ENCODE data around the gene SELENOF. TPM values are rescaled to one million over a fixed set of nuclear protein-coding genes. Genes with fewer than 3 reads are reported as not detected.

SELENOF gene
- total and polyA plus RNA-seq, 2 donors (not counting 1 experiment from before 2014, with no cell fraction given), result 207 to 351 TPM

DNA sequence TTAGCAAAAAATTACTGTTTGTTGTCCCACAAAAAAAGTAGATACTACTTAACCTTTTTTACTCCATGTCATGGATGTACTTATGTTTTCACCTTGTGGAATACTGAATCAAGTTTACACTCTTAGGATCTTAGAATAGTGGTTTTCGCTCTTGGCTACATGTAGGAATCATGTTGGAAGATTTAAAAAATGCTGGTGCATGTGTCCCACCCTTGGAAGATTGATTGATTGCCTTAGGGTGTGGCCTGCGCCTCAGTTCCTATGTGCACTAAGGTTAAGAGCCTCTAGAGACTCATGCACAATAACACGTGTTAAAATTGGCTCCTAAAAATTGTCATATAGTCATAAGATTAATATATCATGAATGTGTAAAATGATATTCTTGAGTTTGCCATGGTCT is 25.5 kb upstream of the SELENOF start:
- Histone ChIP-seq H3K36me3 (ENCODE audit: control insufficient read depth, insufficient read depth, low read length) (no peaks in the 10 kb centered on the region), H3K79me2 (ENCODE audit: control insufficient read depth, insufficient read depth, low read length) (peaks cover 1% of the 10 kb centered on the region), H3K4me1 (ENCODE audit: control insufficient read depth, extremely low read depth, insufficient read depth, low read length) (no peaks in the 10 kb centered on the region), H3K9ac (ENCODE audit: insufficient read depth, low read length) (no peak overlapping the region), H3K9me3 (ENCODE audit: control insufficient read depth, insufficient read depth, low read depth, low read length) (no peaks in the 10 kb centered on the region), H3K4me2 (ENCODE audit: extremely low read depth, insufficient read depth, low read length) (no peak overlapping the region), H3K27ac (ENCODE audit: insufficient read depth, low read length) (no peak overlapping the region), H3K27me3 (ENCODE audit: control insufficient read depth, insufficient read depth, low read length) (no peaks in the 10 kb centered on the region), H3K4me3 (replicated peaks in 1 of 4; ENCODE audit: control extremely low read depth in 1 of 4, insufficient read depth in 1 of 4, low read depth in 3 of 4, low read length in 4 of 4) (no peak overlapping the region), H2AFZ (ENCODE audit: low read length) (no peak overlapping the region), H4K20me1 (ENCODE audit: control insufficient read depth, extremely low read depth, insufficient read depth, low read length) (no peaks in the 10 kb centered on the region)
- TF ChIP-seq, protein P1, sequence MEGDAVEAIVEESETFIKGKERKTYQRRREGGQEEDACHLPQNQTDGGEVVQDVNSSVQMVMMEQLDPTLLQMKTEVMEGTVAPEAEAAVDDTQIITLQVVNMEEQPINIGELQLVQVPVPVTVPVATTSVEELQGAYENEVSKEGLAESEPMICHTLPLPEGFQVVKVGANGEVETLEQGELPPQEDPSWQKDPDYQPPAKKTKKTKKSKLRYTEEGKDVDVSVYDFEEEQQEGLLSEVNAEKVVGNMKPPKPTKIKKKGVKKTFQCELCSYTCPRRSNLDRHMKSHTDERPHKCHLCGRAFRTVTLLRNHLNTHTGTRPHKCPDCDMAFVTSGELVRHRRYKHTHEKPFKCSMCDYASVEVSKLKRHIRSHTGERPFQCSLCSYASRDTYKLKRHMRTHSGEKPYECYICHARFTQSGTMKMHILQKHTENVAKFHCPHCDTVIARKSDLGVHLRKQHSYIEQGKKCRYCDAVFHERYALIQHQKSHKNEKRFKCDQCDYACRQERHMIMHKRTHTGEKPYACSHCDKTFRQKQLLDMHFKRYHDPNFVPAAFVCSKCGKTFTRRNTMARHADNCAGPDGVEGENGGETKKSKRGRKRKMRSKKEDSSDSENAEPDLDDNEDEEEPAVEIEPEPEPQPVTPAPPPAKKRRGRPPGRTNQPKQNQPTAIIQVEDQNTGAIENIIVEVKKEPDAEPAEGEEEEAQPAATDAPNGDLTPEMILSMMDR (conservative IDR thresholded peaks at IDR 0.05 in 1 of 2, IDR thresholded peaks at IDR 0.05 in 1 of 2; ENCODE audit: low read depth in 1 of 2, low read length in 2 of 2), result no peak
- TF ChIP-seq EZH2 (IDR thresholded peaks at IDR 0.05; ENCODE audit: low read length, missing control alignments), result no peak
- no peak for DNase-seq (ENCODE audit: low read depth in 2 of 2)

DNA sequence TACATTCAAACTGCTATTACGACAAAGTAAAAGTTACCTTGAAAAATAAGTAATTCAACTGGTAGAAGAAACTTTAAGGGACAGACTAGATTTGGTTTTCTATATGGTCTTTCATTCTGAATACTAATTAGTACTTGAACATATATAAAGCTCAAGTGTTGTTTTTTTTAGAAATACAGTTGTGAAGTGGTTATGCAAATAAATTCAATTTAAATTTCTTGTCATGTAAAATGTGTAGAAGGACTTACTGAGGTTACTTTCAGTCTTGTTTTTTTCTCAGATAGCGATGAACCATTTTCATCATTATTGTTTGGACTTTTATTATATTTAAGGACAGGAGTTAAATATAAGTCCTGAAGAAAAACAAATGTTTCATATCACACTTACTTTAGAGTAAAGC is 24.9 kb upstream of the SELENOF start:
- no peaks in the 10 kb centered on the region for H3K27me3 ChIP-seq (ENCODE audit: control insufficient read depth, insufficient read depth, low read length)
- H3K9ac ChIP-seq (ENCODE audit: insufficient read depth, low read length), result no peak overlapping the region
- H3K4me1 ChIP-seq (ENCODE audit: control insufficient read depth, extremely low read depth, insufficient read depth, low read length), result no peaks in the 10 kb centered on the region
- H3K4me2 ChIP-seq (ENCODE audit: extremely low read depth, insufficient read depth, low read length), result no peak overlapping the region
- peaks cover 3% of the 10 kb centered on the region for H3K79me2 ChIP-seq (ENCODE audit: control insufficient read depth, insufficient read depth, low read length)
- H4K20me1 ChIP-seq (ENCODE audit: control insufficient read depth, extremely low read depth, insufficient read depth, low read length), result no peaks in the 10 kb centered on the region
- no peaks in the 10 kb centered on the region for H3K9me3 ChIP-seq (ENCODE audit: control insufficient read depth, insufficient read depth, low read depth, low read length)
- H2AFZ ChIP-seq (ENCODE audit: low read length), result no peak overlapping the region
- no peak for TF ChIP-seq EZH2 (IDR thresholded peaks at IDR 0.05; ENCODE audit: low read length, missing control alignments)
- TF ChIP-seq, protein P1 (conservative IDR thresholded peaks at IDR 0.05 in 1 of 2, IDR thresholded peaks at IDR 0.05 in 1 of 2; ENCODE audit: low read depth in 1 of 2, low read length in 2 of 2), result no peak
- H3K27ac ChIP-seq (ENCODE audit: insufficient read depth, low read length), result no peak overlapping the region
- no peaks in the 10 kb centered on the region for H3K36me3 ChIP-seq (ENCODE audit: control insufficient read depth, insufficient read depth, low read length)
- no peak overlapping the region for H3K4me3 ChIP-seq (replicated peaks in 1 of 4; ENCODE audit: control extremely low read depth in 1 of 4, insufficient read depth in 1 of 4, low read depth in 3 of 4, low read length in 4 of 4)
- no peak for DNase-seq (ENCODE audit: low read depth in 2 of 2)

DNA sequence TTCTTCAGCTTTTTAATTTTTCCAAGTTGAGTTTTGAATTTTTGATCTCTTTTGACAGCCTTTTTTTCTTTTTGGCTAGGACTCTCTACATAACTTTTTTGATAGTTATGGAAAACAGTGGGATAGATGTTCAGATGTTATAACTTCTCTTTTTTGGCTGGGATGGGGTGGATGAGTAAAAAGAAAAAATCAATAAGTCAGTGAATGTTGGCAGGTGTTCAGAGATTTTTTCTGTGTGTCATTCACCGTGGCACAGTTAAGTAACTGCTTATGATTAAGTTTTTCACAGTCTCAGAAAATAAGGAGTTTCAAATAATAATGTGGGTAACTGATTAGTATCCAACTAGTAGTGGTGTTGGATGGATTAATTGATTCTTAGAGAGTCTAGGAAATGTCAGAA is 24.5 kb upstream of the SELENOF start:
- H4K20me1 ChIP-seq (ENCODE audit: control insufficient read depth, extremely low read depth, insufficient read depth, low read length), result no peaks in the 10 kb centered on the region
- H3K9me3 ChIP-seq (ENCODE audit: control insufficient read depth, insufficient read depth, low read depth, low read length), result no peaks in the 10 kb centered on the region
- no peaks in the 10 kb centered on the region for H3K27me3 ChIP-seq (ENCODE audit: control insufficient read depth, insufficient read depth, low read length)
- TF ChIP-seq, protein P1 (conservative IDR thresholded peaks at IDR 0.05 in 1 of 2, IDR thresholded peaks at IDR 0.05 in 1 of 2; ENCODE audit: low read depth in 1 of 2, low read length in 2 of 2), result no peak
- no peak for TF ChIP-seq EZH2 (IDR thresholded peaks at IDR 0.05; ENCODE audit: low read length, missing control alignments)
- H3K9ac ChIP-seq (ENCODE audit: insufficient read depth, low read length), result no peak overlapping the region
- no peak for DNase-seq (ENCODE audit: low read depth in 2 of 2)
- H3K4me2 ChIP-seq (ENCODE audit: extremely low read depth, insufficient read depth, low read length), result no peak overlapping the region
- peaks cover 3% of the 10 kb centered on the region for H3K79me2 ChIP-seq (ENCODE audit: control insufficient read depth, insufficient read depth, low read length)
- H2AFZ ChIP-seq (ENCODE audit: low read length), result no peak overlapping the region
- H3K4me1 ChIP-seq (ENCODE audit: control insufficient read depth, extremely low read depth, insufficient read depth, low read length), result no peaks in the 10 kb centered on the region
- no peak overlapping the region for H3K27ac ChIP-seq (ENCODE audit: insufficient read depth, low read length)
- H3K36me3 ChIP-seq (ENCODE audit: control insufficient read depth, insufficient read depth, low read length), result no peaks in the 10 kb centered on the region
- H3K4me3 ChIP-seq (replicated peaks in 1 of 4; ENCODE audit: control extremely low read depth in 1 of 4, insufficient read depth in 1 of 4, low read depth in 3 of 4, low read length in 4 of 4), result no peak overlapping the region

Measured in fibroblast of lung (primary cell).